ENCODE data around the gene ALPG. TPM values are rescaled to one million over a fixed set of nuclear protein-coding genes. Genes with fewer than 3 reads are reported as not detected.
"Not testable (repeated sequence)": the region's sequence is repeated elsewhere in the genome, so short reads cannot be mapped to it uniquely, and the experiment has no call there.

Gene ALPG
- total and polyA plus RNA-seq, 7 donors: not detected

- intact Hi-C loops (cut with DNase I): loop anchor here in 1 of 2 donors (5.0 kb wide), 1 partner anchor 537 kb away; no protein-coding TSS in a partner anchor
- peak overlapping the region; percentile 30 for H3K27ac ChIP-seq
- H3K4me3 ChIP-seq; H3K36me3 ChIP-seq (ENCODE audit: insufficient read depth in 1 of 2, low read depth in 1 of 2); H3K9me3 ChIP-seq; H3K4me1 ChIP-seq; H3K27me3 ChIP-seq (ENCODE audit: insufficient read depth in 3 of 3, low read length in 2 of 3): not testable (repeated sequence)
- 18 to 33% (median 30%) methylated on average over 9 to 14 of the region's 21 CpGs for WGBS, 3 donors
- DNase-seq (peak in 1 of 2 donors; percentile 49), ATAC-seq (peak; percentile 39 to 60 (median 50))
Observed at GRCh38 chr2:232443669-232444408, 37.2 kb downstream of the ALPG start.

GRCh38 chr2:232444409-232445148, 37.9 kb downstream of the ALPG start:
- no peaks in the 10 kb centered on the region for H3K27me3 ChIP-seq (ENCODE audit: insufficient read depth in 3 of 3, low read length in 2 of 3)
- peak; percentile 50 to 68 for DNase-seq
- H3K9me3 ChIP-seq: no peaks in the 10 kb centered on the region
- peaks cover 7% of the 10 kb centered on the region for H3K4me1 ChIP-seq
- ATAC-seq: peak in 3 of 4 donors; percentile 48 to 56 (median 55)
- H3K4me3 ChIP-seq: no peak overlapping the region
- intact Hi-C loops (cut with DNase I): loop anchor here (5.0 kb wide), 2 partner anchors 58 to 537 kb away; no protein-coding TSS in a partner anchor
- WGBS, 3 donors: 66 to 80% (median 71%) methylated on average over 21 of the region's 21 CpGs
- TF ChIP-seq CTCF (IDR thresholded peaks at IDR 0.05): peak; percentile 40
- no peaks in the 10 kb centered on the region for H3K36me3 ChIP-seq (ENCODE audit: insufficient read depth in 1 of 2, low read depth in 1 of 2)
- peak overlapping the region; percentile 30 for H3K27ac ChIP-seq

GRCh38 chr2:232445149-232445885, 38.7 kb downstream of the ALPG start:
- not testable (repeated sequence) for H3K4me1 ChIP-seq; ATAC-seq; H3K27me3 ChIP-seq (ENCODE audit: insufficient read depth in 3 of 3, low read length in 2 of 3); H3K27ac ChIP-seq; H3K4me3 ChIP-seq; H3K36me3 ChIP-seq (ENCODE audit: insufficient read depth in 1 of 2, low read depth in 1 of 2); H3K9me3 ChIP-seq
- intact Hi-C loops (cut with DNase I): loop anchor here in 1 of 2 donors (5.0 kb wide), 1 partner anchor 57 kb away; no protein-coding TSS in a partner anchor
- DNase-seq: peak in 1 of 2 donors; percentile 46
- 82 to 92% (median 84%) methylated on average over 25 to 26 of the region's 29 CpGs for WGBS, 3 donors

- H3K4me1 ChIP-seq; H3K4me3 ChIP-seq; H3K9me3 ChIP-seq; H3K27me3 ChIP-seq (ENCODE audit: insufficient read depth in 3 of 3, low read length in 2 of 3); H3K27ac ChIP-seq; H3K36me3 ChIP-seq (ENCODE audit: insufficient read depth in 1 of 2, low read depth in 1 of 2): not testable (repeated sequence)
- peak in 1 of 2 donors; percentile 54 for DNase-seq
- 25 to 37% (median 29%) methylated on average over 4 to 7 of the region's 9 CpGs for WGBS, 3 donors
- intact Hi-C loops (cut with DNase I): loop anchor here (2.0 to 5.0 kb wide), 3 partner anchors 56 to 76 kb away; partner anchors contain the start of gene PRSS56 (in 1 of the 2)
- TF ChIP-seq CTCF (IDR thresholded peaks at IDR 0.05): peak; percentile 54
- ATAC-seq: peak; percentile 50 to 71 (median 58)
Observed at GRCh38 chr2:232446266-232446777, 39.7 kb downstream of the ALPG start.

- no peaks in the 10 kb centered on the region for H3K36me3 ChIP-seq (ENCODE audit: insufficient read depth in 1 of 2, low read depth in 1 of 2)
- 77 to 82% (median 80%) methylated on average over 9 of the region's 9 CpGs for WGBS, 3 donors
- intact Hi-C loops (cut with DNase I): loop anchor here (2.0 to 5.0 kb wide), 3 partner anchors 55 to 76 kb away; partner anchors contain the start of gene PRSS56 (in 1 of the 2)
- H3K27me3 ChIP-seq (ENCODE audit: insufficient read depth in 3 of 3, low read length in 2 of 3): no peaks in the 10 kb centered on the region
- no peak for ATAC-seq
- H3K27ac ChIP-seq: no peak overlapping the region
- no peak overlapping the region for H3K4me3 ChIP-seq
- TF ChIP-seq CTCF (IDR thresholded peaks at IDR 0.05): no peak
- peaks cover 7% of the 10 kb centered on the region for H3K4me1 ChIP-seq
- peak in 1 of 2 donors; percentile 36 for DNase-seq
- no peaks in the 10 kb centered on the region for H3K9me3 ChIP-seq
Observed at GRCh38 chr2:232447091-232447620, 40.5 kb downstream of the ALPG start.

All from psoas muscle (tissue), 8 donors.